Cardiac muscle cell (in vitro differentiated cells and primary cell): ENCODE data around the gene ZNF525. TPM values are rescaled to one million over a fixed set of nuclear protein-coding genes. Genes with fewer than 3 reads are reported as not detected.
"Not testable (repeated sequence)": the region's sequence is repeated elsewhere in the genome, so short reads cannot be mapped to it uniquely, and the experiment has no call there.

Source experiments
- DNase-seq, 2 donors: peaks; one replicate each; pipeline versions ENCODE4 v3.0.0 to v3.0.0-alpha.2; 2010 to 2017; ENCODE audit warnings: low read depth in 1 of 2, low spot score in 1 of 2
- H3K27ac ChIP-seq: fragments of 200-600 bp; sonication (generic); 2 replicates; pipeline ENCODE4 v1.5.1; 2016
- H3K27me3 ChIP-seq: fragments of 200-600 bp; sonication (generic); 2 replicates; pipeline ENCODE4 v1.6.0; 2016; ENCODE audit warnings: control low read depth
- H3K36me3 ChIP-seq: fragments of 200-600 bp; sonication (generic); 2 replicates; pipeline ENCODE4 v1.5.1; 2016; ENCODE audit warnings: control low read depth
- H3K4me1 ChIP-seq: fragments of 200-600 bp; sonication (generic); 2 replicates; pipeline ENCODE4 v1.8.1; 2017; ENCODE audit warnings: low read depth, mild to moderate bottlenecking, mixed run types
- H3K4me3 ChIP-seq: fragments of 200-600 bp; sonication (generic); 2 replicates; pipeline ENCODE4 v1.5.1; 2016; ENCODE audit warnings: mild to moderate bottlenecking
- H3K9me3 ChIP-seq: fragments of 200-600 bp; sonication (generic); 2 replicates; pipeline ENCODE4 v1.5.1; 2017; ENCODE audit warnings: low read depth, mild to moderate bottlenecking, control low read depth
- CTCF ChIP-seq: IDR thresholded peaks from 2 replicates; pipeline ENCODE4 v1.5.1; 2012; ENCODE audit warnings: low read depth, mild to moderate bottlenecking, low read length
- polyA plus RNA-seq: library from polyadenylated mRNA; unstranded; fragments of >200 nt; fragmentation: Nextera tagmentation; extraction: Ambion mirVana; gene quantifications from 2 replicates; pipeline ENCODE4 v1.2.1, GENCODE V29; 2016
- total RNA-seq: library from RNA; depleted of rRNA; stranded (reverse); fragments of >200 nt; gene quantifications from 2 replicates; pipeline ENCODE4 v1.2.3, GENCODE V29; 2016

Gene ZNF525
- total and polyA plus RNA-seq, 2 experiments from 2014 or later = 3.9 to 7.1 TPM

- Histone ChIP-seq H3K4me3 (no peak overlapping the region), H3K4me1 (no peaks in the 10 kb centered on the region), H3K9me3 (no peaks in the 10 kb centered on the region), H3K27ac (no peak overlapping the region), H3K36me3 (no peaks in the 10 kb centered on the region), H3K27me3 (no peaks in the 10 kb centered on the region)
- TF ChIP-seq CTCF = no peak
- no peak for DNase-seq
Observed at GRCh38 chr19:53422551-53422950, 57.0 kb downstream of the ZNF525 start.

GRCh38 chr19:53423074-53423473 is 57.6 kb downstream of the ZNF525 start:
- not testable (repeated sequence) for H3K4me3 ChIP-seq, DNase-seq, H3K27ac ChIP-seq, H3K9me3 ChIP-seq, H3K4me1 ChIP-seq, H3K27me3 ChIP-seq, H3K36me3 ChIP-seq

- peak; percentile 6 for TF ChIP-seq CTCF
- not testable (repeated sequence) for H3K36me3 ChIP-seq, H3K9me3 ChIP-seq, H3K4me3 ChIP-seq, H3K4me1 ChIP-seq, H3K27me3 ChIP-seq, H3K27ac ChIP-seq
- DNase-seq = peak in 1 of 2 donors; percentile 16
Observed at GRCh38 chr19:53423680-53424079, 58.2 kb downstream of the ZNF525 start.

- no peak overlapping the region for H3K27ac ChIP-seq
- no peak overlapping the region for H3K4me3 ChIP-seq
- peak; percentile 83 to 85 for DNase-seq
- H3K9me3 ChIP-seq = no peaks in the 10 kb centered on the region
- H3K27me3 ChIP-seq = no peaks in the 10 kb centered on the region
- no peaks in the 10 kb centered on the region for H3K4me1 ChIP-seq
- H3K36me3 ChIP-seq = no peaks in the 10 kb centered on the region
- TF ChIP-seq CTCF = peak; percentile 84
Observed at GRCh38 chr19:53424968-53425597, 59.6 kb downstream of the ZNF525 start.

GRCh38 chr19:53431399-53432087 is 66.0 kb downstream of the ZNF525 start, which contains the start of gene ZNF761:
Gene ZNF761 (plus strand): TSS chr19:53431984. CDS start chr19:53447269, 15,285 bp downstream.
- Histone ChIP-seq H3K27ac (peak within 1 kb of the TSS; percentile 70), H3K4me1 (peaks cover 6% of the 10 kb centered on the region), H3K9me3 (no peaks in the 10 kb centered on the region), H3K27me3 (no peaks in the 10 kb centered on the region), H3K4me3 (peak within 1 kb of the TSS; percentile 82), H3K36me3 (no peaks in the 10 kb centered on the region)
- peak; percentile 42 for TF ChIP-seq CTCF
- peak; percentile 93 to 98 for DNase-seq

- no peaks in the 10 kb centered on the region for H3K9me3 ChIP-seq
- peak overlapping the region; percentile 70 for H3K27ac ChIP-seq
- H3K4me1 ChIP-seq = peaks cover 6% of the 10 kb centered on the region
- DNase-seq = peak; percentile 21 to 37
- no peak for TF ChIP-seq CTCF
- H3K27me3 ChIP-seq = no peaks in the 10 kb centered on the region
- H3K36me3 ChIP-seq = no peaks in the 10 kb centered on the region
- H3K4me3 ChIP-seq = peak overlapping the region; percentile 82
Observed at GRCh38 chr19:53432088-53432661, 66.7 kb downstream of the ZNF525 start.
